ENCODE data around the gene KDM5C.

GRCh38 chrX:53260836-53261235, 35.8 kb upstream of the KDM5C start:
- TF ChIP-seq CTCF (IDR thresholded peaks at IDR 0.05) (no peak), POLR2AphosphoS5 (IDR thresholded peaks at IDR 0.05) (no peak), POLR2A (IDR thresholded peaks at IDR 0.05) (no peak)

Data from breast epithelium (tissue), 3 donors.